ENCODE measurements around the gene BLTP2. TPM values are rescaled to one million over a fixed set of nuclear protein-coding genes. Genes with fewer than 3 reads are reported as not detected.
A peak's percentile ranks its signal among the peaks of the same experiment; 100 is the strongest.

The BLTP2 gene
- total RNA-seq (2013), result 105 TPM
- polyA plus RNA-seq (10 to 100 TPM; 46.8 to 69.2 (median 53.2) TPM), polyA minus RNA-seq (87.8 and 101 TPM in 2 replicates), total RNA-seq (37.1 to 257 (median 212) reads per million in 11 experiments)

DNA sequence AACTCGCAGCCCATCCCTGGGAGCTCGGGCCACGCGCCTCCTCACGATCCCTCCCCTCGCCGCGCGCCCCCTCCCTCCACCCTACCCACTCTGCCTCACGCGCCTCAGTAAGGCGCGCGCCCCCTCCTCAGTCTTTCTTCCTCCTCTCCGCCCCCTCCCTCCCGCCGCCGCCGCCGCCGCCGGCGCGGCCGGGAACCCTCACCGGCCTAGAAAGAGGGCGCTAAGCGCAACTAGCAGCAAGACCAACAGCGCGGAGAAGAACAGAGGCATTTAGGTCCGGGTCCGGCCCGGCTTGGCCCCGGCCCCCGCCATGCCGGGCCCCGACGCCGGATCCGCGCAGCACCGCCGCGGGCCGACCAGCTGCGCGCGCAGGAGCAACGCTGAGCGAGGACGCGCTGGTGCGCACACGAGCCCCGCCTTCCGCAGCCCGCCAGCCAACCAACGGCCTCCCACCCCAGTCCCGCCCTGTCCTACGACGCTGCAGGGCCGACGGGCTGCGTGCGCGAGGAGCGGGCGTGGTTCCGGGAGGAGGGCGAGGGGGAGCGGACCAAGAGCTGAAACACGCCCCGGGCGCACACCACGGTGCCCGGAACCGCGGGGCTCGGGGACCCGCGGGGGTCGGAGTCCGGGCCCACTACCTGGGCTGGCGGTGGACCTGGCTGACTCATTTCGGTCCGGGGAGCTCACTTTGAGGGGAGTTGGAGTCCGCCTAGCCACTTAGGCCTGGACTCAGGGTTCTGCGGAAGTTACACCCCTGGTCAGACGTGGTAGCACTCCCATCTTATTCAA lies at the start of gene BLTP2:
Gene BLTP2, minus strand, starts transcription at position 372 of the 789 bp plus-strand sequence. Its CDS starts 102 bp downstream, at position 270.
- Histone ChIP-seq H3K27ac (ENCODE audit: low read depth in 1 of 2, low read length in 2 of 2) (peak within 1 kb of the TSS; percentile 83 to 96), H3K9ac (ENCODE audit: insufficient read depth, low read length, poor library complexity, severe bottlenecking) (peak within 1 kb of the TSS; percentile 89), H4K20me1 (ENCODE audit: insufficient read depth, low read length) (peaks cover 34% of the 10 kb centered on the region), H3K27me3 (ENCODE audit: control insufficient read depth in 2 of 2, insufficient read depth in 2 of 2, low read length in 2 of 2) (no peaks in the 10 kb centered on the region), H2AFZ (ENCODE audit: insufficient read depth, low read depth, low read length, poor library complexity, severe bottlenecking) (peak within 1 kb of the TSS; percentile 88), H3K4me2 (replicated peaks; ENCODE audit: extremely low read depth, low read length, poor library complexity, severe bottlenecking) (peak within 1 kb of the TSS; percentile 99), H3K79me2 (ENCODE audit: insufficient read depth, low read length) (peaks cover 46% of the 10 kb centered on the region), H3K4me1 (ENCODE audit: control insufficient read depth in 1 of 2, insufficient read depth in 2 of 2, low read length in 2 of 2) (peaks cover 26 to 34% of the 10 kb centered on the region in 2 donors), H3K4me3 (replicated peaks in 1 of 3; ENCODE audit: low read depth in 2 of 3, low read length in 3 of 3) (peak within 1 kb of the TSS; percentile 77 to 97 (median 89)), H3K9me3 (replicated peaks in 1 of 2; ENCODE audit: control insufficient read depth in 1 of 2, insufficient read depth in 1 of 2, low read length in 2 of 2) (no peaks in the 10 kb centered on the region), H3K36me3 (replicated peaks in 1 of 2; ENCODE audit: control insufficient read depth in 1 of 2, insufficient read depth in 2 of 2, low read length in 2 of 2) (peaks cover 39 to 52% of the 10 kb centered on the region in 2 donors)
- intact Hi-C loops (cut with micrococcal nuclease), result loop anchor here (2.0 to 10.0 kb wide), 3 partner anchors 18 to 72 kb away; partner anchors contain the start of genes RAB34 (in 2 of the 2), RPL23A (in 2 of the 2), PROCA1 (in 1 of the 2) and SUPT6H (in 1 of the 2)
- Mint-ChIP-seq H3K4me3 (peak within 1 kb of the TSS; percentile 80 to 97), H3K4me1 (peaks cover 31% of the 10 kb centered on the region), H3K27ac (peak within 1 kb of the TSS; percentile 92 to 98 (median 96)), H3K9me3 (peaks cover 0 to 2% (median 0%) of the 10 kb centered on the region in 7 donors), H3K36me3 (peaks cover 43 to 56% of the 10 kb centered on the region in 2 donors), H3K27me3 (ENCODE audit: low read depth in 3 of 3) (peaks cover 0 to 4% (median 0%) of the 10 kb centered on the region in 3 donors)
- DNase-seq, result peak; percentile 92 to 95 (median 93)
- WGBS (ENCODE audit: insufficient coverage), result under 1% methylated on average over 69 of the region's 89 CpGs
- TF ChIP-seq, protein P1, sequence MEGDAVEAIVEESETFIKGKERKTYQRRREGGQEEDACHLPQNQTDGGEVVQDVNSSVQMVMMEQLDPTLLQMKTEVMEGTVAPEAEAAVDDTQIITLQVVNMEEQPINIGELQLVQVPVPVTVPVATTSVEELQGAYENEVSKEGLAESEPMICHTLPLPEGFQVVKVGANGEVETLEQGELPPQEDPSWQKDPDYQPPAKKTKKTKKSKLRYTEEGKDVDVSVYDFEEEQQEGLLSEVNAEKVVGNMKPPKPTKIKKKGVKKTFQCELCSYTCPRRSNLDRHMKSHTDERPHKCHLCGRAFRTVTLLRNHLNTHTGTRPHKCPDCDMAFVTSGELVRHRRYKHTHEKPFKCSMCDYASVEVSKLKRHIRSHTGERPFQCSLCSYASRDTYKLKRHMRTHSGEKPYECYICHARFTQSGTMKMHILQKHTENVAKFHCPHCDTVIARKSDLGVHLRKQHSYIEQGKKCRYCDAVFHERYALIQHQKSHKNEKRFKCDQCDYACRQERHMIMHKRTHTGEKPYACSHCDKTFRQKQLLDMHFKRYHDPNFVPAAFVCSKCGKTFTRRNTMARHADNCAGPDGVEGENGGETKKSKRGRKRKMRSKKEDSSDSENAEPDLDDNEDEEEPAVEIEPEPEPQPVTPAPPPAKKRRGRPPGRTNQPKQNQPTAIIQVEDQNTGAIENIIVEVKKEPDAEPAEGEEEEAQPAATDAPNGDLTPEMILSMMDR (IDR thresholded peaks at IDR 0.05), result no peak

DNA sequence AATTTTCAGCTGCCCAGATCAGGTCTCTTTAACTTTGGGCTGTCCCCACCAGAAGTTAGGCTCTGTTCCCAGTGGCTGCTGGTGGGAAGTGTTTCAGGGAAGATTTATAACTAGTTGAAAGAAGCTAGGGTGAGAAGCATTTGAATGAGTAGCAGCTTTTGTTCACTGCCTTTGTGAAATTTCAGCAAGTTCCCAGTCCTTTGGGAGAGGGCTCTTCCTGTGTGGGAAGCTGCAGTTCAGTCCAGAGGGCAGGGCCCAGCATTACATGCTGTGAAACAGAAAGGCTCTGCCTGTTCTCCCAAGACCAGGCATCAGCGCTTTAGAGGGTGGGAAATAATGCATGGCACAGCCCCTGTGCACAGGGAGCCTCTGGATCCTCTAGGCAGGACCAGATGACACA lies 48.9 kb upstream of the BLTP2 start:
- Mint-ChIP-seq H3K4me3 (no peak overlapping the region), H3K36me3 (peaks cover 89 to 100% of the 10 kb centered on the region in 2 donors), H3K27ac (no peak overlapping the region), H3K9me3 (no peaks in the 10 kb centered on the region), H3K4me1 (no peaks in the 10 kb centered on the region), H3K27me3 (ENCODE audit: low read depth in 3 of 3) (no peaks in the 10 kb centered on the region)
- H3K27ac ChIP-seq (ENCODE audit: low read depth in 1 of 2, low read length in 2 of 2), result no peak overlapping the region
- no peaks in the 10 kb centered on the region for H3K4me1 ChIP-seq (ENCODE audit: control insufficient read depth in 1 of 2, insufficient read depth in 2 of 2, low read length in 2 of 2)
- H3K36me3 ChIP-seq (replicated peaks in 1 of 2; ENCODE audit: control insufficient read depth in 1 of 2, insufficient read depth in 2 of 2, low read length in 2 of 2), result peaks cover 91 to 100% of the 10 kb centered on the region in 2 donors
- H3K9ac ChIP-seq (ENCODE audit: insufficient read depth, low read length, poor library complexity, severe bottlenecking), result no peak overlapping the region
- no peak overlapping the region for H3K4me3 ChIP-seq (replicated peaks in 1 of 3; ENCODE audit: low read depth in 2 of 3, low read length in 3 of 3)
- H3K4me2 ChIP-seq (replicated peaks; ENCODE audit: extremely low read depth, low read length, poor library complexity, severe bottlenecking), result no peak overlapping the region
- TF ChIP-seq, protein P1 (IDR thresholded peaks at IDR 0.05), result no peak
- H3K27me3 ChIP-seq (ENCODE audit: control insufficient read depth in 2 of 2, insufficient read depth in 2 of 2, low read length in 2 of 2), result no peaks in the 10 kb centered on the region
- H4K20me1 ChIP-seq (ENCODE audit: insufficient read depth, low read length), result peaks cover 10% of the 10 kb centered on the region
- WGBS (ENCODE audit: insufficient coverage), result 100% methylated on average over 1 of the region's 1 CpG
- no peaks in the 10 kb centered on the region for H3K9me3 ChIP-seq (replicated peaks in 1 of 2; ENCODE audit: control insufficient read depth in 1 of 2, insufficient read depth in 1 of 2, low read length in 2 of 2)
- H3K79me2 ChIP-seq (ENCODE audit: insufficient read depth, low read length), result no peaks in the 10 kb centered on the region
- DNase-seq, result no peak
- intact Hi-C loops (cut with micrococcal nuclease), result no loop called here
- no peak overlapping the region for H2AFZ ChIP-seq (ENCODE audit: insufficient read depth, low read depth, low read length, poor library complexity, severe bottlenecking)
